ENCODE results near the gene FNDC11. TPM values are rescaled to one million over a fixed set of nuclear protein-coding genes. Genes with fewer than 3 reads are reported as not detected.

Gene FNDC11
- total and polyA plus RNA-seq, 10 donors = 0.33 to 2.0 (median 1.00) TPM

- no peaks in the 10 kb centered on the region for H3K9me3 ChIP-seq
- H3K4me1 ChIP-seq = no peaks in the 10 kb centered on the region
- TF ChIP-seq POLR2A (IDR thresholded peaks at IDR 0.05) (no peak), POLR2AphosphoS5 (IDR thresholded peaks at IDR 0.05) (no peak), CTCF (IDR thresholded peaks at IDR 0.05 in 8 of 11, conservative IDR thresholded peaks at IDR 0.05 in 3 of 11) (no peak)
- no peak overlapping the region for H3K4me3 ChIP-seq
- 84 to 94% (median 87%) methylated on average over 10 of the region's 10 CpGs for WGBS, 5 donors
- intact Hi-C loops (cut with DNase I; ENCODE audit: low total_unique reads) = no loop called here
- H3K36me3 ChIP-seq = peaks cover 0 to 100% (median 82%) of the 10 kb centered on the region in 6 donors
- H3K27me3 ChIP-seq (replicated peaks in 1 of 7) = no peaks in the 10 kb centered on the region
- DNase-seq = no peak
- no peak overlapping the region for H3K27ac ChIP-seq
Measured at GRCh38 chr20:63594043-63594561, 40.1 kb downstream of the FNDC11 start.

- no peaks in the 10 kb centered on the region for H3K27me3 ChIP-seq (replicated peaks in 1 of 7)
- no peak for DNase-seq
- 92 to 98% (median 93%) methylated on average over 19 to 30 of the region's 30 CpGs for WGBS, 5 donors
- no peak overlapping the region for H3K27ac ChIP-seq
- intact Hi-C loops (cut with DNase I; ENCODE audit: low total_unique reads) = no loop called here
- H3K4me3 ChIP-seq = no peak overlapping the region
- H3K4me1 ChIP-seq = no peaks in the 10 kb centered on the region
- no peaks in the 10 kb centered on the region for H3K9me3 ChIP-seq
- H3K36me3 ChIP-seq = peaks cover 0 to 100% (median 80%) of the 10 kb centered on the region in 6 donors
- TF ChIP-seq POLR2A (IDR thresholded peaks at IDR 0.05) = no peak
- no peak for TF ChIP-seq CTCF (IDR thresholded peaks at IDR 0.05 in 8 of 11, conservative IDR thresholded peaks at IDR 0.05 in 3 of 11)
- TF ChIP-seq POLR2AphosphoS5 (IDR thresholded peaks at IDR 0.05) = peak in 1 of 3 donors; percentile 37
Measured at GRCh38 chr20:63595416-63596127, 41.6 kb downstream of the FNDC11 start.

GRCh38 chr20:63596423-63596822 is 42.5 kb downstream of the FNDC11 start:
- intact Hi-C loops (cut with DNase I; ENCODE audit: low total_unique reads) = no loop called here
- peaks cover 0 to 100% (median 80%) of the 10 kb centered on the region in 6 donors for H3K36me3 ChIP-seq
- 89 to 97% (median 94%) methylated on average over 6 of the region's 6 CpGs for WGBS, 5 donors
- DNase-seq = no peak
- no peaks in the 10 kb centered on the region for H3K27me3 ChIP-seq (replicated peaks in 1 of 7)
- no peak overlapping the region for H3K4me3 ChIP-seq
- H3K27ac ChIP-seq = no peak overlapping the region
- TF ChIP-seq CTCF (IDR thresholded peaks at IDR 0.05 in 8 of 11, conservative IDR thresholded peaks at IDR 0.05 in 3 of 11) = no peak
- TF ChIP-seq POLR2AphosphoS5 (IDR thresholded peaks at IDR 0.05) = no peak
- no peak for TF ChIP-seq POLR2A (IDR thresholded peaks at IDR 0.05)
- no peaks in the 10 kb centered on the region for H3K9me3 ChIP-seq
- no peaks in the 10 kb centered on the region for H3K4me1 ChIP-seq

GRCh38 chr20:63597651-63598478 is 43.9 kb downstream of the FNDC11 start:
- DNase-seq = no peak
- Histone ChIP-seq H3K27ac (no peak overlapping the region), H3K27me3 (replicated peaks in 1 of 7) (no peaks in the 10 kb centered on the region), H3K4me3 (no peak overlapping the region), H3K4me1 (peaks cover 0 to 9% (median 0%) of the 10 kb centered on the region in 6 donors), H3K36me3 (peaks cover 0 to 100% (median 79%) of the 10 kb centered on the region in 6 donors), H3K9me3 (no peaks in the 10 kb centered on the region)
- 89 to 93% (median 92%) methylated on average over 20 to 23 of the region's 23 CpGs for WGBS, 5 donors
- TF ChIP-seq CTCF (IDR thresholded peaks at IDR 0.05 in 8 of 11, conservative IDR thresholded peaks at IDR 0.05 in 3 of 11) = no peak
- peak in 1 of 3 donors; percentile 17 for TF ChIP-seq POLR2AphosphoS5 (IDR thresholded peaks at IDR 0.05)
- intact Hi-C loops (cut with DNase I; ENCODE audit: low total_unique reads) = no loop called here
